ENCODE data around the gene ZDHHC11. TPM values are rescaled to one million over a fixed set of nuclear protein-coding genes. Genes with fewer than 3 reads are reported as not detected.

The ZDHHC11 gene
- total RNA-seq, 2 donors from 2014 or later = 4.7 to 10.9 TPM

- DNase-seq = no peak
- no peak for ATAC-seq
- TF ChIP-seq CTCF (IDR thresholded peaks at IDR 0.05) (no peak), POLR2A (IDR thresholded peaks at IDR 0.05) (no peak)
- intact Hi-C loops (cut with DNase I) = no loop called here
- Histone ChIP-seq H3K9me3 (no peaks in the 10 kb centered on the region), H3K27me3 (no peaks in the 10 kb centered on the region), H3K36me3 (replicated peaks in 1 of 2; ENCODE audit: insufficient read depth in 1 of 2, low read depth in 2 of 2) (peaks cover 4 to 42% of the 10 kb centered on the region in 2 donors), H3K27ac (no peak overlapping the region), H3K4me3 (no peak overlapping the region), H3K4me1 (no peaks in the 10 kb centered on the region)
- 94 to 100% methylated on average over 4 to 16 of the region's 16 CpGs for WGBS, 2 donors
Observed at GRCh38 chr5:868428-869135, 17.8 kb upstream of the ZDHHC11 start.

- no peak overlapping the region for H3K4me3 ChIP-seq
- no peaks in the 10 kb centered on the region for H3K27me3 ChIP-seq
- 84 to 86% methylated on average over 2 to 6 of the region's 6 CpGs for WGBS, 2 donors
- H3K4me1 ChIP-seq = peaks cover 9% of the 10 kb centered on the region
- no peak overlapping the region for H3K27ac ChIP-seq
- intact Hi-C loops (cut with DNase I) = no loop called here
- H3K36me3 ChIP-seq (replicated peaks in 1 of 2; ENCODE audit: insufficient read depth in 1 of 2, low read depth in 2 of 2) = peaks cover 6 to 46% of the 10 kb centered on the region in 2 donors
- no peak for TF ChIP-seq POLR2A (IDR thresholded peaks at IDR 0.05)
- no peak for TF ChIP-seq CTCF (IDR thresholded peaks at IDR 0.05)
- no peaks in the 10 kb centered on the region for H3K9me3 ChIP-seq
- DNase-seq (no peak), ATAC-seq (no peak)
Observed at GRCh38 chr5:867300-867870, 16.6 kb upstream of the ZDHHC11 start.

GRCh38 chr5:865771-866170 is 15.0 kb upstream of the ZDHHC11 start:
- no peak for DNase-seq

DNA sequence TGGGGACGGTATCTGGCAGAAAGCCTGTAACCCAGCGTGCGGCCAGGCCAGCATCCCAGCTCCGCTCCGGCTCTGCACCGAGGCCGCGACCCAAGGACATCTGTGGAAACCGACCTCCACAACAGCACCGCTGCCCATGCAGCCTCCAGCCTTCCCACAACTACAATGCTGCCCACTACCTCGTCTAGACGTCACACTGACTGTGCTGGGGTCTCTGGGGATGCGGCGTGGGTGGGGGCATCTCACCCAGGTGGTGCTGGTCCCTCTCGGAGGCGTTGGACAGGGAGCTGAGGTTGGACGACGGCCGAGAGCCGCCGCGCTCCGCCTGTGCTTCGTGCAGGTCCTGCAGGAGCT is 14.4 kb upstream of the ZDHHC11 start:
- 90 to 95% methylated on average over 23 to 24 of the region's 24 CpGs for WGBS, 2 donors
- DNase-seq (no peak), ATAC-seq (no peak)
- Histone ChIP-seq H3K4me3 (no peak overlapping the region), H3K27ac (no peak overlapping the region), H3K27me3 (no peaks in the 10 kb centered on the region), H3K4me1 (peaks cover 9% of the 10 kb centered on the region), H3K36me3 (replicated peaks in 1 of 2; ENCODE audit: insufficient read depth in 1 of 2, low read depth in 2 of 2) (peaks cover 6 to 36% of the 10 kb centered on the region in 2 donors), H3K9me3 (no peaks in the 10 kb centered on the region)
- no peak for TF ChIP-seq POLR2A (IDR thresholded peaks at IDR 0.05)
- no peak for TF ChIP-seq CTCF (IDR thresholded peaks at IDR 0.05)
- intact Hi-C loops (cut with DNase I) = no loop called here

More at GRCh38 chr5:865771-866170, 15.0 kb upstream of the ZDHHC11 start:
- H3K4me3 ChIP-seq = no peak overlapping the region
- no peaks in the 10 kb centered on the region for H3K27me3 ChIP-seq
- H3K9me3 ChIP-seq = no peaks in the 10 kb centered on the region
- intact Hi-C loops (cut with DNase I) = no loop called here
- peaks cover 9% of the 10 kb centered on the region for H3K4me1 ChIP-seq
- H3K27ac ChIP-seq = no peak overlapping the region
- H3K36me3 ChIP-seq (replicated peaks in 1 of 2; ENCODE audit: insufficient read depth in 1 of 2, low read depth in 2 of 2) = peaks cover 6 to 39% of the 10 kb centered on the region in 2 donors
- 95 to 100% methylated on average over 3 to 10 of the region's 10 CpGs for WGBS, 2 donors
- TF ChIP-seq POLR2A (IDR thresholded peaks at IDR 0.05) = no peak
- no peak for TF ChIP-seq CTCF (IDR thresholded peaks at IDR 0.05)
- ATAC-seq = no peak
